Cerebellar nuclear complex (tissue), 1 donor: ENCODE results near the gene CSAD.
"Not testable (repeated sequence)": the region's sequence is repeated elsewhere in the genome, so short reads cannot be mapped to it uniquely, and the experiment has no call there.

ENCODE experiments used
- DNase-seq, 2 experiments: peaks; one replicate each; lab custom pipeline; 2025; lab: John Stamatoyannopoulos, UW

The CSAD gene

GRCh38 chr12:53218551-53219291 is 38.0 kb upstream of the CSAD start:
- no peak for DNase-seq

GRCh38 chr12:53217931-53218307 is 37.2 kb upstream of the CSAD start:
- no peak for DNase-seq

- DNase-seq: no peak
Observed at GRCh38 chr12:53217051-53217930, 36.6 kb upstream of the CSAD start.

GRCh38 chr12:53215497-53215896 is 34.8 kb upstream of the CSAD start:
- DNase-seq: no peak

- no peak for DNase-seq
Observed at GRCh38 chr12:53214687-53215455, 34.1 kb upstream of the CSAD start.

- no peak for DNase-seq
Observed at GRCh38 chr12:53214221-53214620, 33.5 kb upstream of the CSAD start.

GRCh38 chr12:53213348-53213747 is 32.6 kb upstream of the CSAD start:
- peak in 1 of 2 experiments; percentile 19 for DNase-seq

- no peak for DNase-seq
Observed at GRCh38 chr12:53212931-53213330, 32.2 kb upstream of the CSAD start.

GRCh38 chr12:53211476-53212381 is 31.0 kb upstream of the CSAD start:
- DNase-seq: no peak

GRCh38 chr12:53210843-53211242 is 30.1 kb upstream of the CSAD start:
- DNase-seq: no peak

- DNase-seq: no peak
Observed at GRCh38 chr12:53208877-53209463, 28.2 kb upstream of the CSAD start.

- DNase-seq: no peak
Observed at GRCh38 chr12:53208435-53208834, 27.7 kb upstream of the CSAD start.

GRCh38 chr12:53207042-53207441 is 26.3 kb upstream of the CSAD start, which contains the start of gene ITGB7:
TSS of gene ITGB7 (minus strand) at chr12:53207251. CDS start at chr12:53200443, 6,808 bp downstream.
- DNase-seq: no peak

- no peak for DNase-seq
Observed at GRCh38 chr12:53205747-53206419, 25.2 kb upstream of the CSAD start.

GRCh38 chr12:53204351-53204750 is 23.6 kb upstream of the CSAD start:
- DNase-seq: no peak

GRCh38 chr12:53202316-53202715 is 21.6 kb upstream of the CSAD start:
- DNase-seq: not testable (repeated sequence)

- DNase-seq: no peak
Observed at GRCh38 chr12:53201639-53202038, 20.9 kb upstream of the CSAD start.

- DNase-seq: no peak
Observed at GRCh38 chr12:53201177-53201541, 20.4 kb upstream of the CSAD start.

- DNase-seq: no peak
Observed at GRCh38 chr12:53200458-53201176, 19.9 kb upstream of the CSAD start.

- DNase-seq: no peak
Observed at GRCh38 chr12:53200107-53200457, 19.4 kb upstream of the CSAD start.
